Neutrophil (primary cell): ENCODE measurements around the gene ZDHHC11.

Experiments used
- H3K27ac ChIP-seq: fragments of 200-600 bp; sonication (generic); 2 replicates; pipeline ENCODE4 v1.5.1; 2016; ENCODE audit warnings: mild to moderate bottlenecking, moderate library complexity
- H3K27me3 ChIP-seq: fragments of 200-600 bp; sonication (generic); 2 replicates; pipeline ENCODE4 v1.6.0; 2016; ENCODE audit warnings: mild to moderate bottlenecking
- H3K36me3 ChIP-seq: fragments of 200-600 bp; sonication (generic); 2 replicates; pipeline ENCODE4 v1.5.1; 2017
- H3K4me1 ChIP-seq, 2 experiments: fragments of 200-600 bp in 1 of 2; sonication (generic) in 1 of 2; 1 replicate in 1 of 2; 2 replicates in 1 of 2; pipeline versions ENCODE4 v1.5.1 to v1.6.1; 2013 to 2016; ENCODE audit warnings: low read depth in 1 of 2, low read length in 1 of 2, mild to moderate bottlenecking in 1 of 2, moderate library complexity in 1 of 2; ENCODE audit not compliant: control insufficient read depth in 1 of 2, insufficient read depth in 1 of 2
- H3K4me3 ChIP-seq, 2 experiments: fragments of 200-600 bp in 1 of 2; sonication (generic) in 1 of 2; 1 replicate in 1 of 2; 2 replicates in 1 of 2; pipeline ENCODE4 v1.5.1; 2013 to 2016; ENCODE audit warnings: low read depth in 1 of 2, low read length in 1 of 2, mild to moderate bottlenecking in 1 of 2, moderate library complexity in 1 of 2
- H3K9me3 ChIP-seq: fragments of 200-600 bp; sonication (generic); 2 replicates; pipeline ENCODE4 v1.5.1; 2016
- CTCF ChIP-seq: fragments of 200-600 bp; sonication (generic); IDR thresholded peaks from 2 replicates; pipeline ENCODE4 v1.5.1; 2016; ENCODE audit warnings: antibody characterized with exemption

Gene ZDHHC11

GRCh38 chr5:860506-861150 is 9.8 kb upstream of the ZDHHC11 start:
- no peaks in the 10 kb centered on the region for H3K4me1 ChIP-seq
- H3K9me3 ChIP-seq, result no peaks in the 10 kb centered on the region
- H3K27ac ChIP-seq, result no peak overlapping the region
- no peaks in the 10 kb centered on the region for H3K27me3 ChIP-seq
- peaks cover 44% of the 10 kb centered on the region for H3K36me3 ChIP-seq
- no peak for TF ChIP-seq CTCF
- H3K4me3 ChIP-seq, result no peak overlapping the region

GRCh38 chr5:859798-860296 is 9.1 kb upstream of the ZDHHC11 start:
- H3K27me3 ChIP-seq, result no peaks in the 10 kb centered on the region
- H3K4me1 ChIP-seq, result no peaks in the 10 kb centered on the region
- no peak overlapping the region for H3K27ac ChIP-seq
- peaks cover 36% of the 10 kb centered on the region for H3K36me3 ChIP-seq
- H3K9me3 ChIP-seq, result no peaks in the 10 kb centered on the region
- H3K4me3 ChIP-seq, result no peak overlapping the region
- TF ChIP-seq CTCF, result no peak

GRCh38 chr5:859391-859790 is 8.6 kb upstream of the ZDHHC11 start:
- no peaks in the 10 kb centered on the region for H3K4me1 ChIP-seq
- H3K27me3 ChIP-seq, result no peaks in the 10 kb centered on the region
- H3K36me3 ChIP-seq, result peaks cover 31% of the 10 kb centered on the region
- no peaks in the 10 kb centered on the region for H3K9me3 ChIP-seq
- H3K27ac ChIP-seq, result no peak overlapping the region
- no peak for TF ChIP-seq CTCF
- H3K4me3 ChIP-seq, result no peak overlapping the region

- no peaks in the 10 kb centered on the region for H3K4me1 ChIP-seq
- H3K9me3 ChIP-seq, result no peaks in the 10 kb centered on the region
- H3K27ac ChIP-seq, result no peak overlapping the region
- H3K27me3 ChIP-seq, result no peaks in the 10 kb centered on the region
- peaks cover 25% of the 10 kb centered on the region for H3K36me3 ChIP-seq
- no peak overlapping the region for H3K4me3 ChIP-seq
- no peak for TF ChIP-seq CTCF
Measured at GRCh38 chr5:858726-859125, 7.9 kb upstream of the ZDHHC11 start.

- Histone ChIP-seq H3K27ac (no peak overlapping the region), H3K9me3 (no peaks in the 10 kb centered on the region), H3K4me1 (no peaks in the 10 kb centered on the region), H3K27me3 (no peaks in the 10 kb centered on the region), H3K4me3 (no peak overlapping the region), H3K36me3 (peaks cover 7% of the 10 kb centered on the region)
- TF ChIP-seq CTCF, result no peak
Measured at GRCh38 chr5:856531-857425, 6.0 kb upstream of the ZDHHC11 start.
